Measurements from ENCODE around the gene KLHL5. TPM values are rescaled to one million over a fixed set of nuclear protein-coding genes. Genes with fewer than 3 reads are reported as not detected.
"Not testable (repeated sequence)": the region's sequence is repeated elsewhere in the genome, so short reads cannot be mapped to it uniquely, and the experiment has no call there.

The KLHL5 gene
- 67.1 TPM for total RNA-seq

DNA sequence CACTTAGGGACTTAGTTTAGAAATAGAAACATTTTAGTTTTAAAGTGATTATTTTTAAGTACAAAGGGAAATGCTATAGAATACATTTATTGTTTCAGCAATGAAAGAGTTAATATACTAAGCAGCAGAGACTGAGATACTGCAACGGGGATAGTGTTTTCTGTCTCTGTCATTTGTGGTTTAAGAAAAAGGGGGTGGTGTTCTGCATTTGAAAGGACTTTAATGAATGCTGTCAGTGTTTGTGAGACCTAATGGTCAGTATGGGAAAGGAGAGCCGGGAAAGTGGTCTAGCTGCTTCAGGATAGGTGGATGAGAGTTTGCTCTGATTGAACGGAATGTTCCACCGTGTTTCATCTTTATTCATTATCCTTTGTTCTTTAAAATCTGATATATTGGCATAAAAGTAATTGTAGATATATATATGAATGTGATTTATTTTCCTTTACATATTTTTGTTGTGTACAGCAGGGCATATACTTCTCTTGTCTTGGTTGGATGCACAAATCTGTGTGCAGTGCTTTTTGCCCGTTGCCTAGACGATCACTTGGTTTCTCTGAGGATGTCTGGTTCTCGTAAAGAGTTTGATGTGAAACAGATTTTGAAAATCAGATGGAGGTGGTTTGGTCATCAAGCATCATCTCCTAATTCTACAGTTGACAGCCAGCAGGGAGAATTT is at the start of gene KLHL5:
Gene KLHL5 (plus strand): TSS at position 139 of the 676 bp plus-strand sequence. CDS start 421 bp downstream, at position 560.
- DNase-seq = no peak

DNA sequence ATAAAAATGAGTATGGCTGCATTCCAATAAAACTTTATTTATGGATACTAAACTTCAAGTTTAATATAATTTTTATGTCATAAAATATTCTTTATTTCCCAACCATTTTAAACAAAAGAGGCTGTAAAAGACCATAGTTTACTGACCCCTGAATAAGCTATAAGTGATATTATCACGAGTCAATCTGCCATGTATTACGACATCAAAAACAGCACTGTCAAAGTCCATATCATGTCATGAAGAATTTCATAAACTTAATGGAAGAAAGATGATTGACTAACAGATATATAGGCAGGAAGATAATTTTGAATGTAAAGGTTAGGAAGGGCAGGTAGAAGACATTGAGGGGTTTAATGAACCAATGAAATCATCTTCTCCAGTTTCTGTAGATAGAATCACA is 48.0 kb upstream of the KLHL5 start:
- DNase-seq = no peak

- no peak for DNase-seq
These were observed 41.9 kb upstream of the KLHL5 start for GRCh38 chr4:39020130-39020529.

DNA sequence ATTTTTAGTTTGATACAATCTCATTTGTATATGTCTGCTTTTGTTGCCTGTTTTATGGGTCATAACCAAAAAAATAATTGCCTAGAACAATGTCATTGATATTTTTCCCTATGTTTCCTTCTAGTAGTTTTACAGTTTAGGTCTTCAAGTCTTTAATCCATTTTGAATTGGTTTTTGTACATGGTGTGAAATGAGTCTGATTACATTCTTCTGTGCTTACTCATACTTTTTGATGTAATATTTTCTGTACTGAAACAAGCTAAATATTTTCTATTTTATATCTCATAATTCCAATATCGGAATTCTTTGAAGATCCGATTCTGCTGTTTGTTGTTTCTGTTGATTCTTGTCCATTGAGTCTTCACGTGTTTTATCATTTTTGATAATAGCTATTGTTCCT is 40.4 kb upstream of the KLHL5 start:
- no peak for DNase-seq

- DNase-seq = no peak
These were observed 39.8 kb upstream of the KLHL5 start for GRCh38 chr4:39022241-39022640.

- DNase-seq = no peak
These were observed 39.0 kb upstream of the KLHL5 start for GRCh38 chr4:39023059-39023458.

GRCh38 chr4:39024311-39024865 is 37.6 kb upstream of the KLHL5 start:
- DNase-seq = no peak

DNA sequence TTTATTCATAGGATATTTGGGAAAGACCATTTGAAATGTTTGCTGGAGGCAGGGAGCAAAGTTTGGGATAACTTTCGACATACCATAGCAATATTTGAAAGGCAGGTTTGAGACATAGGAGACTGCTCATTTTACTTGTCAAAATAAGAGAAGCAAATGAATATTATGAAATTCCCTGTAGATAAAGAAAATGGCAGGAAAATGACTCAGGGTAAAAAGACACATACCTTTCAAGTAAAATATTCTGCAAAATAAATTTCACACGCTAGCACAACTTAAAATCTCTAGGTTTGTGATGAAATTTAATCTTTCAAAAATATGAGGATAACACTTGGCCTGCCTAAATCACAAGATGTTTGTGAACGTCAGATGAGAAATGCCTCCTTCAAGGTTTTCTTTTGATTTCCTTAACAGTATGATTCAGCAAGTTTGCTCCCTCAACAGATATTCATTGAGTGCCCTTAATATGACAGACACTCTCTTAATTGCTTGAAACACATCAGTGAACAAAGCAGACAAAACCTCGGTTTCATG is 36.4 kb upstream of the KLHL5 start:
- DNase-seq = no peak

- DNase-seq = no peak
These were observed 35.9 kb upstream of the KLHL5 start for GRCh38 chr4:39026096-39026495.

DNA sequence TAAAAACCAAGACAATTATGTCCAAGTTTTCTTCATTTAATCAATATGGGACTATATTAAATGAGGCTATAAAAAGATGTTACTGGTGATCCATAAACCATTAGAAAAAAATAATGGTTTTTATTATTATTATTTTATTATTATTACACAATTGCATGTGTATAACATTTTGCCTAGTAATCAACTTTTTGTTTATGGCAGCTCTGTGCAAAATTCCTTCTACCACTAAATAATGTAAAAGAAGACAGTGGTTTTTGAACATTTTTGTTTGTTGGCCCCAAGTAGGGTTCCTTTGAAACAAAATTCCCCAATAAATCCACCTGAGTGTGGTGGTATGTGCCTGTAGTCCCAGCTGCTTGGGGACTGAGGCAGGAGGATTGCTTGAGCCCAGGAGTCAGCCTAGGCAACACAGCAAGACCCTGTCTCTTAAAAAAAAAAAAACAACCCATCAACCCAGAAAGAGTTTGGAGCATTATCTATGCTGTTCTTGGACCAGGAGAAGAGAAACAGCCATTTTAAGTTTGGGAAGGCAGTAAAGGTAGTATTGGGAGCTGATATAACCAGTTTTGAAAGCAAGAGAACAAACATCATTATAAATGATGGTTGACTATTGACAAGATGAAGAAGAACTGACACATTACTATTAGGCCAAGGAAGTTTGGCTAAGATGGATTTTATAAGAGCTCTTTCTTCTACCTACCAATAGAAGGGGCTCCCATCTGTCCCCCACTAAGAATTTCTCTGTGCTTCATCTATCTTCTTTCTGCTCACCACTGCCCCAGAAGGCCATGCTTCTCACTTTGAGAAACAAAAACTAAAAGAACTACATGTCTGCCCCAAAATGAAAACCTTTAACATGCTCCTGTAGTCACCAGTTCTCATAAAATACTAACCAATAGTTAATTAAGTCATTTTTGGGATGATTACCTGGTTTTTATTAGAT is 32.0 kb upstream of the KLHL5 start:
- no peak for DNase-seq

DNA sequence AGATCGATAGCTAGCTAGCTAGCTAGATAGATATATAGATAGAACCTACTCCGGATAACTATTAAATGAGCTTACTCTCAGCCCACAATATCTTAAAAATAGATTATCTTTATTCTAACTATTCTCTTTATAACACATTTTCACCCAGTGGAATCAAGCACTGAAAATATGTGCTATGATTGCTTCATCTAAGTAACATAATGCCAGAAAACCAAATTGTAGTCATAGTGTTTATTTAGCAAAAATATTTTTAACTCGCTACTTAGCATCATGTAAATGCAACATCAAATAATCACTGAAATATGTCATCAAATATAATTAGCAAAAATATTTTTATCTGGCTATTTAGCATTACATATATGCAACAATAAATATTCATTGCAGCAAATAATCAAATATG is 31.3 kb upstream of the KLHL5 start:
- DNase-seq = no peak

- not testable (repeated sequence) for DNase-seq
These were observed 30.4 kb upstream of the KLHL5 start for GRCh38 chr4:39031590-39032020.

DNA sequence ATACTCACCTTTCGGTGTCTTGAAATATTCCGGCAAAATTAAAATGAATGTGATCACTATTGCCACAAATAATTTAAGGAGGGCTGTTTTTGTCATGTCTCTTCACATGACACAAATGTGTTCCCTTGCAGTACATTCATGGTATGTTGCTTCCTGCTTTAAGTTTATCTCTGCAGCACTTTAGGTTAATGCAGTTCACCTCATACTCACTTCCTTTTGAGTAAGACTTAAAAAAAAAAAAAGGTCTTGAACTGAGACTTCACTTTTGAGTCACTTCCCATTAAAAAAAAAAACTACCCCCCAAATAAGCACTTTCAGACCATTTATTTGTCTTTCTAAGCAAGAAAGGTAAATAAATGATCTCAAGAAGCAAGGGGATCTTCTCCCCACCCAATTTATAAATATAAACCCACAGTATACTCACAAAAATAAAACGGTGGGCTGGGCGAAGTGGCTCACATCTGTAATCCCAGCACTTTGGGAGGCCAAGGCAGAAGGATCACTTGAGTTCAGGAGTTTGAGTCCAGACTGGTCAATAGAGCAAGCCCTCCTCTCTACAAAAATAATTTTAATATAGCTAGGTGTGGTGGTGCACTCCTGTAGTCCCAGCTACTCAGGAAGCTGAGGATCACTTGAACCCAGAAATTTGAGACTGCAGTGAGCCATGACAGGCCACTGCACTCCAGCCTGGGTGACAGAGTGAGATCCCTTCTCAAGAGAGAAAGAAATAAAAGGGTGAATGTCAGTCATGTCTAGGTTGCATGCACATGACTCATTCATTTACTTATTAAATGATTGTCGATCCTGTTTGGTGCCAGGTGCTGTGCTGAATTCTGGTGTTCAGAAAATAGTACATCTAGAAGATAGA is 29.6 kb upstream of the KLHL5 start, which contains the start of gene TMEM156:
Gene TMEM156 (minus strand): TSS at position 192 of the 868 bp plus-strand sequence. CDS start 96 bp downstream, at position 96.
- no peak for DNase-seq

DNA sequence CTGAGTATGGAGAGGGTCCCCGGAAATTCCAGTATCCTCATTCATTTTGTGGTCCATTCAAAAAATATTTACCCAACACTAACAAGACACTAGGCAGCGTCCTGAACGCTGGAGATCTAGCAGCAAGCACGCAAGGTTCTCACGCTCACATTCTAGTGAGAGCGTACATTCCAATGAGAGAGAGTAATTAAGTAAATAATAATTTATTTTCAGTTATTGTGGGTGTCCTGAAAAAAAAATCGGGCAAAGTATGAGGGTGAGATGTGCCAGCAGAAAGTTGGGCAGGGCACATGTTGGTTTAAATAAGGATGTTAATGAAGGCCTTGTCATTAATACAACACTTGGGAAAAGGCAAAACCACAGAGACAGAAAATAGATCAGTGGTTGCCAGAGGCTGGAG is 25.9 kb upstream of the KLHL5 start:
- DNase-seq = no peak

- no peak for DNase-seq
These were observed 24.6 kb upstream of the KLHL5 start for GRCh38 chr4:39037491-39037825.

GRCh38 chr4:39037941-39038340 is 24.1 kb upstream of the KLHL5 start:
- no peak for DNase-seq

DNA sequence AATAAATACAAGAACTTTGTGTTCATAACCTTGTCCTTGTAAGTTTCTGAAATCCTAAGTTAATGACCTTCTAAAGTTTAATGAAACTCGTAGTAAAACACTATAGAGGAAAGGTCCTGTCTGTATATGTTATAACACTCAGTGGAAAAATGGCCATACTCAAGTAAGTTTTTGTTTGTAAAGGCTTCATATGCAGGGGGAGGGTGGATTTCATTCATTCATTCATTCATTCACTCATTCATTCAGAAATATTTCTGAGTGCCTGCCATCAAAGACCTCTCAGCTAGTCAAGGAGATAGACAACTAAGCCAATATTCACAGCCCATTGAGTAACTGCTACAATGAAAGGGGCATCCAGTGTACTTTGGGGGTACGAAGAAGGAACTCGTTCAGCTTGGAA is 22.9 kb upstream of the KLHL5 start:
- DNase-seq = no peak

- DNase-seq = no peak
These were observed 19.7 kb upstream of the KLHL5 start for GRCh38 chr4:39042366-39042765.

DNA sequence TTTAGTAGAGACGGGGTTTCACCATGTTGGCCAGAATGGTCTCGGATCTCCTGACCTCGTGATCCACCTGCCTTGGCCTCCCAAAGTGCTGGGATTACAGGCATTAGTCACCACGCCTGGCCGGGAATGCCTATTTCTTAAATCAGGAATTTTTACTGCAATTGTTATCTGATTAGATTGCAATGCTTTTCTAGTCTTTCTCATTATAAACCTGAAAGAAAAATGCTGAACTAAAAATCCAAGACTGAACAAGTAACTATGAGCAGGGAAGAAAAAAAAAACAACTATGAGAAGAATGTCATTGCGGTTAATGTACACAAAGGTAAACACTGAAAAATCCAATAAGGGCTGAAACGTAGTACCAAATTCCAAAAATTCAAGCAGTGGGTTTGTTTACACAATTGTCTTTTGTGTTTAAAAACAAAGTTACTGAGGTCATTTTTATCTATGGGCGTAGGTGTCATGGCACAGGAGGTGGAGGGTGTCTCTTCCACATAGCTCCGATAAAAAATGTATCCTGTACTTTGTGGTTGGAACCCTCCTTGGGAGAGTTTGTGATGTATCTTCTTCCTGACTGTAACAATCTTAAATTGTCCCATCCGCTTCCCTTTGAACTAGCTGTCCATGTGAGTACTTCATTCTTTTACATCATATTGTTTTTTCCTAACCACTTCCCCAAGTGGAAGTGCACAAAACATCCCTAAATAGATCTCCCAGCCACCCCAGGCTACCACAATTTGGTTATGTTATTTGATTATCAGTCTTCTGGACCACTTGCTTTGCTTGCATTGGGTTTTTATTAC is 18.8 kb upstream of the KLHL5 start:
- DNase-seq = no peak

DNA sequence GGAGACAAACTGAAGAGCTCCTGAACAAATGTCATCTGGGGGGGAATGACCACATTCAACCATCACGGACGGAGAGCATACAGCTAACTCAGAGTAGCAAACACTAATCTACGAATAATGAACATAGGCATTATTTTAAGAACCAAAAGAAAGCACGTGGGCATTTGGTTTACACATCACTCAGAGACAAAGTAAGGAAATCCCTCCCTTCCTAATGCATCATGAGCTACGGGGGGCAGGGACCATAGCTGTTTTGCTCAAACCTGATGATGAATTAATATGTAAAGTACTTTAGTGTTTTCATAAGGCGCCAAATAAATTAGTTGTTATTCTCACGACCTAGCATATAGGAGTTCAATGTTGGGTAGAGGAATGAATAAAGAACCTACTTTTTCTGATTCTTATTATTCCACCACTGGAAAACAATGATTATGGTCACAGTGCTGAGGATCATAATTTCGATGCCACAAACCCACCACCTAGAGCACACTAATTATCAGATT is 18.1 kb upstream of the KLHL5 start:
- no peak for DNase-seq

Measured in occipital lobe (tissue), 2 donors.